Activated CD4-positive, alpha-beta T cell treated with anti-CD3 and anti-CD28 coated beads for 4 hours (primary cell): ENCODE data around the gene GAN.
"Not testable (repeated sequence)": the region's sequence is repeated elsewhere in the genome, so short reads cannot be mapped to it uniquely, and the experiment has no call there.

Experiments used
- DNase-seq, 2 donors: peaks; one replicate each; pipeline ENCODE4 v3.0.0-alpha.2; 2020

GAN gene

GRCh38 chr16:81311762-81312161 is 3.0 kb upstream of the GAN start:
- no peak for DNase-seq

GRCh38 chr16:81313701-81314602 is 810 bp upstream of the GAN start:
- no peak for DNase-seq

DNA sequence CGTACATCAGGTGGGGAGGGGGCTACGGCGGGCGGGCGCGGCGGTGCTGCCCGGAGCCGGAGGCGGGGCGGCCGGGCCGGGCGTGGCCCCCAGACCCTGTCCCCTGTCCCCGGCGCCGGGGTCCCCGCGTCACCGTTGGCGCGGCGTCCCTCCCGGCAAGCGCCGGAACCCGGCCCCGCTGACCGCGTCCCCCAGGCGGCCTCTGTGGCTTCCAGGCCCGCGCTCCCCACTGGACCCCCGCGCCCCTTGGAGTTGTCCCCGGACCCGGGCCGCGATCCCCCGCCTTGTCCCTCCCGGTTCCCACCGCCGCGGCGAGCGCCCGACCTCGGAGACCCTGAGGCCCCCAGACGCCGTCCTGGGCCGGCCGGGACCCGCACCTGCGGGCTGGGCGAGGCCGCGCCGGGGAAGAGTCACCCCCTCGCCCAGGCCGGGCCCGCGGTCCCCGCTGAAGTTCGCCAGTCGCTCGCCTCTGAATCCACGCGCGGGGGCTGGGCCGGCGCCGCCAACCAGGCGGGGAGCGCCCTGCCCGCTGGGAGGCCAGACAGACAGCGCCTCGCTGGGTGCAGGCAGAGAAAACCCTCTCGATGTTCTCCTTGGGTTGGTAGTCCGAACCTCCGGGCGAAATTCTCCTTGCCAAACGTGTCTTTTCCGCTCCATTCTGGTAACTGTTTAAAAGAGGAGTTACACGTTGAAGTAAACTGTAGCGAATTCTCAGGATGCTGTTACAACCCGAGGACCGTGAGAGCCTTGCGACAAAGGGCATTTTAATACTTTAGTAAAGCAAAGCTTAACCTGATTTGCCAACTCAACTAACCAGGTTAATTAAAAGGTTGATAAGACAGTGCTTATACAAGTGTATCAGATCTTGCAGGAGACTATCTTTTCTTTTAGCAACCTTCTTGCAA is 761 bp downstream of the GAN start:
- DNase-seq: peak; percentile 48

- no peak for DNase-seq
Measured at GRCh38 chr16:81316176-81316496, 1.4 kb downstream of the GAN start.

GRCh38 chr16:81318711-81319110 is 3.9 kb downstream of the GAN start:
- no peak for DNase-seq

DNA sequence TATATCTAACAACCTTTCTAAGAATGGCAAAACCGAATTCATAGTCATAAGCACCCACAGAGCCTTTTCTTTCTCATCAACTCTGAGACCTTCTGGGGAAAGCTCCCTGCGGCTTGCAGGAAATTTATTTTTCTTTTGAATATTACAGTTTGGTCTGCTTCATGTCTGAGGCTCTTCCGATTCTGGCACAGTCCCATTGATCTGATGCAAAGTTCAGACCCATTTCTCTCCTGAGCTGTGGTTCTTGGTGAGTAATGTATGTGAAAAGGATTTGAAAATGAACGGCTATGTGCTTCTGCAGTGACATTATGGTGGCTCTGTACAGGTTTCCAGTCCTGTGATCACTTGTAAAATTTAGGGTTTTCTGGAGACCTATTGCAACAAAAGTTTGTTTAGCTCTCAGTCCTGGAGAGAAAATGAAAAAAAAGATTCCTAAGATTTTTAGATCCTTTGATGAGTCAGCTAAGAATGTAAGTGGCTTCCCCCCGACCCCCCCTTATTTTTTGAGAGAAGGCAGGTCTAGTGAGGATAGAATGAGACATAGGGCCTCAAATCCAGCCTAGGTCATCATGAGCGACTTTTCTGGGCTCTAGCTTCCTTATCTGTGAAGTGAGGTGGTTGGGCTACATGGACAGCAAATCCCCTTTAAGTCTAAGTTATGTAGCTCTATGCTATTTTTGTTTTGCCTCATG is 4.6 kb downstream of the GAN start:
- no peak for DNase-seq

- no peak for DNase-seq
Measured at GRCh38 chr16:81321039-81321438, 6.3 kb downstream of the GAN start.

GRCh38 chr16:81321536-81321935 is 6.8 kb downstream of the GAN start:
- no peak for DNase-seq

DNA sequence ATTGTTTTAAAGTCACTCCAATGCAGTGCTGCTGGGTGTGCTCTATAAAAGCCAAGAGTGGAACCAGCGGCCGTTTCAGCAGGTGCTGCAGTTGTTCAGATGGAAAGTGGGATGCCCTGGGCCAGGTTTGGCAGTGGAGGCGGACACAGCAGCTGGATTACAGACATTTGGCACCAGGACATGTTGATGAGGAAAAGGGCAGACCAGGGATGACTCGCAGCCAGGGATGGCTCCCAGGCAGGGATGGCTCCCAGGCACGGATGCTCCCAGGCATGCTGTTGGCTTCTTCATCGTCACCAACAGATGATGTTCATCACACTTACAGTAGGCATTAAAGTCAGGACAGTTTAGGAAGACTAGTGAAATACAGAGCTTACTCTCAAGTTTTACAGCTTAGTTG is 10.0 kb downstream of the GAN start:
- no peak for DNase-seq

GRCh38 chr16:81327011-81327410 is 12.2 kb downstream of the GAN start:
- DNase-seq: no peak

DNA sequence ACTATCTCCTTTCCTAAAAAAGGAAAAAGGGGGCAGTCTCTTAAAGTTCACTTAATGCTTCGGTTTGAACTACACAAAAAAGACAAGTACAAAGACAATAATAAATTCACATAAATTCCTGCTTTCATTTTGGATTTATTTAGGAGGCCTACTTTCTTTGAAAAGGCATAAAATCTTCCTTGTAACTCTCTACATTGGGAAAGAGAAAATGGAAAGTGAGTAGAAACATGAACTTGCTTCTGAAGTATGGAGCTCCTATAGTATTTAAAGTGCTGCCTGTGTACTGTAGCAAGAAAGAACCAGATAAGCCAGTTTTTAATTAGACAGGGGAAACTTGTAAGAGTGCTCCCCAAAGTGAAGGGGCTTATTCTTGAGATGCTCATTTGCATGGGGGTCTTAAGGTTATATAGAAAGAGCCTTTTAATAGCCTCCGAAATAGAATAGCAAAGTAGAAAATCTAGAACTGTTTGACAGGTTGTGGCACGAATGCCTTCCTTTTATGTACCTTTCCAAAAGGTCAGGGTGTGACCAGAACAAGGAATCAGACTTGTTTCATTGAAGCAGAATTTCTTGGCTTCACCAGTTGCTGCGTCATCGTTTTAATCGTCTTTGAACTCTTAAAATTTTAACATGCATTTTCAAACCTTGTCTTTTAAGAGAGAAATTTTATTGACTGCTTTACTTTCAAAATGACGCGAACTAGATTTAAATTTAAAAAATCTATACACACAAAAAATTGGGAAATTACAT is 12.9 kb downstream of the GAN start:
- DNase-seq: no peak

DNA sequence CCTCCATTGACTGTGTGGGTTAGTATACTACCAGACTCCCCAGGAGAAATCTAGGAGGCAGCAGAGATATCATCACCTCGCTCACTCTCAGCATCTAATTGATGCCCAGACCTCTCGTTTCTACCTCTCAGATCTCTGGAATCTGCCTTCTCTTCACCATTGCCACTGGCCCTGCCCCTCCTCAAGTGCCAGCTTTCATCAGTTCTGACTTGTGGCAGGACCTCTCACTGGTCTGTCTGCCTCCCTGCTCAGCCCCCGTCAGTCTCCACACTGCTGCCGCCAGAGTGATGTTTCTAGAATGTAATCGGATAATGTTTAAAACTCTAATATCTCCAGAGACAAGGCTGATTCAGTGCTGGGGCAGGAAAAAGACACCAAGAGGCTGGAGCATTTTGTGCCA is 15.2 kb downstream of the GAN start:
- DNase-seq: no peak

DNA sequence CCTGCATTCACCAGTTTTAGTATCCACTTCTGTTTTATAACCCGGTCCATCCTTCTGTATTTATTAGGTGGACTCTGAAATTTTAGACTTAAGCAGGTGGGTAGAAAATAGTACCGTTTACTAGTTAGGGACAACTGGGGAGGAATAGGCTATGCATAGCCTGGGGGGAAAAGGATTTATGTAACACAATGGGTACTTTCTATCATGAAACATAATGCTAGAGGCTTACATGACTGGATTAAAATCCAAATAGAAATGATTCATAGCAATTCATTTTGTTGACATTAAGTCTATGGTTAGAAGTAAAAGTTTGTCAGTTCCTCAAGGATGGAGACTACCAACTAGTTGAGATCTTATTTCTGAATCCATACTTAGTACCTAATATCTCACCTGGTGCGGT is 18.6 kb downstream of the GAN start:
- no peak for DNase-seq

GRCh38 chr16:81335669-81336068 is 20.9 kb downstream of the GAN start:
- no peak for DNase-seq

GRCh38 chr16:81337097-81337496 is 22.3 kb downstream of the GAN start:
- no peak for DNase-seq

DNA sequence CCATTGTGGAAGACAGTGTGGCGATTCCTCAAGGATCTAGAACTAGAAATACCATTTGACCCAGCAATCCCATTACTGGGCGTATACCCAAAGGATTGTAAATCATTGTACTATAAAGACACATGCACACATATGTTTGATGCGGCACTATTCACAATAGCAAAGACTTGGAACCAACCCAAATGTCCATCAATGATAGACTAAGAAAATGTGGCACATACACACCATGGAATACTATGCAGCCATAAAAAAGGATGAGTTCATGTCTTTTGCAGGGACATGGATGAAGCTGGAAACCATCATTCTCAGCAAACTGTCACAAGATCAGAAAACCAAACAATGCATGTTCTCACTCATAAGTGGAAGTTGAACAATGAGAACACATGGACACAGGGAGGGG is 30.4 kb downstream of the GAN start:
- DNase-seq: not testable (repeated sequence)

DNA sequence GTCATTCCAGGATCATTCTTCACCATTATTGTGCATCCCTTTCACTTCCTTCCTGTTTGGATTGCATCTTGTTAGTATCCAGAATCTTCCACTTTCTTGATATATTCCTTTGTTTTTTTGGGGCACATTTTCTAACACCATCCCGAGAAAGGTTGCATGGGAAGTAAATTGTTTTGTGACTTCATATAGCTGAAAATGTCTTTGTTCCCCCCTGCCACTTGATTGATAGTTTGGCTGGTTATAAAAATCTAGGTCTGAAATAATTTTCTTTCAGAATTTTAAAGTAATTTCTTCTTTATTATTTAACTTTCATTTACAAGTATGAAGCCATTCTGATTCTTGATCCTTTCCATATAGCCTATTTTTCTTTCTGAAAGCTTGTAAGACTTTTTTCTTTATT is 32.7 kb downstream of the GAN start:
- DNase-seq: no peak

DNA sequence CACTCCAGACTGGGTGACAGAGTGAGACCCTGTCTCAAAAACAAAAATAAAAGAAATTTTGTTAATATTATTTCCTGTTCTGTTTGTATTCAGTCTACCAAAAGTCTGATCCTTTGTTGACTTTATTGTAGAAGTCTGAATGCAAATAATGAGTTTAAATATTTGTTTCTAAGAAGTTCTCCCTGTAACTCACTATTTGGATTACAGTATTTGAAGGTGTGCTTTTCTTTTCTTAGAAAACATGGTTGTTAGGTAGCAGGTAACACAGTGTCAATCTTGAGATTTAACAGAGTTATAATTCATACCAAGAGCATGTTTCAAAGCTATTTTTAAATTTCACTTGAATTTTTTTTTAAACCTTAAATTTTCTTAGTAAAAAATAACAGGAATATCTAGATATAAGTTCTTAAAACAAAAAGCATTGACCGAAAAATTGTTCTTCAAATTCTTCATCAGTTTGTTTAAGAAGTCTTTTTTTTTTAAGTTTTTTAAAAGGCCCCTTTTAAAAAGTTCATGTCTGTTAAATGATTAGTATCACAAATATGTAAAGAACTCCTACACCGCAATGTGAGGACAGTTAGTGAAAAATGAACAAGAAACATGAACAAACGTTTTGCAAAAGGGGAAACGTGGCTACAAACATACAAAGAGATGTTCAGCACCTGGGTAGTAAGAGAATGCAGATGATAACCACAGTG is 35.0 kb downstream of the GAN start:
- no peak for DNase-seq

GRCh38 chr16:81350306-81350615 is 35.5 kb downstream of the GAN start:
- no peak for DNase-seq

- DNase-seq: no peak
Measured at GRCh38 chr16:81353895-81354294, 39.1 kb downstream of the GAN start.

- no peak for DNase-seq
Measured at GRCh38 chr16:81357711-81358260, 43.0 kb downstream of the GAN start.

DNA sequence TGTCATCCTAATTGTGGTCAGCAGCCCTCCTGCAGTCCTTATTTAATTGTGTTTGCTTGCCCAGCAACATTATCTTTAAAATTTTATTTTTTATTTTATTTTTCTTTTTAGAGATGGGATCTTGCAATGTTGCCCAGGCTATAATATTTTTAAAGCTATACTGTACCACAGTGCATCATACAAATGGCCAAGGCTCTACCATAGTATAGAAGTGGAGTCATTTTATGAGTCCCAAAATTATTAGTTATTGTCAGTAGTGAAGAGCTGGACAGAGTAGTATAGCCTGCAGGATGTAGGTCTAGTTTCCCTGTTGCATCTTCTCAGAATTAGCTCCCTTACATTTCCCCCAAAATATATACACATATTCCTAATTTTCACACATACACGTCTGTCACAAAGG is 44.1 kb downstream of the GAN start:
- no peak for DNase-seq
